Measurements from ENCODE around the gene AGPAT2.

DNA sequence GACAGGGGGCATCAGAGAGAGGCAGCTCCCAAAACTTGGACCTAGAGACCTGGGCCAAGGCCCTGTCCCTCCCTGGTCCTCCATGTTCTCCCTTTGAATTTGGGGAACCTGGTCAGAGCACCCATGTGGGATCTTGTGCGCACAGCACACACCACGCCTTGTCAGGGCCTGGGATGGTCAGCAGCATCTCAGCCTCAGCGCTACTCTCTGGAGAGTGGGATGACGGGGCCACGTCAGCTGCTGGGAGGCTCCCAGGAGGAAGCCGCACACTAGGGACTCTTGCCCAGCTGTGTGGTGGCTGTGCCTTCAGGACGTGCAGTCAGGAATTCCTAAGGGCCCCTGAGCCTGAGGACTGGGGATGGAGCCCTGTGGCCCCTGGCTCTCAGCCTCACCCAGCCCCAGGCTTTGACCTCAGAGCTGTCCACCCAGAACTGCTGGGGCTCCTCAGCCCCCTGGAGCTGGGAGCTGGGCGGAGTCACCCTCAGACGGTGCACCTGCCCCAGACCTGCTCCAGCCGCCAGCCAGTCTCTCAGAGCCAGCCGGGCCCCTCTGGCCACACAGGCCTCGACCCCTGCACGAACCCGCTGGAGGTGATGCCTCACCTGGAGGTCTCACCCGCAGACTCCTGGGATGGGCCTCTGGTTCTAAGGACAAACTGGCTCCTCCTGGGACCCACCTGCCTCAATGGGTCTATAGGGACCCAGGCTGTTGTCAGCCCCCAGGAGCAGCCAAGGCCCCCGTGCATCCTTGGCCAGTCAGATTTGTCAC lies 62.9 kb downstream of the AGPAT2 start:
- no peak for TF ChIP-seq POLR2A (IDR thresholded peaks at IDR 0.05)
- TF ChIP-seq, protein P1, sequence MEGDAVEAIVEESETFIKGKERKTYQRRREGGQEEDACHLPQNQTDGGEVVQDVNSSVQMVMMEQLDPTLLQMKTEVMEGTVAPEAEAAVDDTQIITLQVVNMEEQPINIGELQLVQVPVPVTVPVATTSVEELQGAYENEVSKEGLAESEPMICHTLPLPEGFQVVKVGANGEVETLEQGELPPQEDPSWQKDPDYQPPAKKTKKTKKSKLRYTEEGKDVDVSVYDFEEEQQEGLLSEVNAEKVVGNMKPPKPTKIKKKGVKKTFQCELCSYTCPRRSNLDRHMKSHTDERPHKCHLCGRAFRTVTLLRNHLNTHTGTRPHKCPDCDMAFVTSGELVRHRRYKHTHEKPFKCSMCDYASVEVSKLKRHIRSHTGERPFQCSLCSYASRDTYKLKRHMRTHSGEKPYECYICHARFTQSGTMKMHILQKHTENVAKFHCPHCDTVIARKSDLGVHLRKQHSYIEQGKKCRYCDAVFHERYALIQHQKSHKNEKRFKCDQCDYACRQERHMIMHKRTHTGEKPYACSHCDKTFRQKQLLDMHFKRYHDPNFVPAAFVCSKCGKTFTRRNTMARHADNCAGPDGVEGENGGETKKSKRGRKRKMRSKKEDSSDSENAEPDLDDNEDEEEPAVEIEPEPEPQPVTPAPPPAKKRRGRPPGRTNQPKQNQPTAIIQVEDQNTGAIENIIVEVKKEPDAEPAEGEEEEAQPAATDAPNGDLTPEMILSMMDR (IDR thresholded peaks at IDR 0.05) = no peak
- TF ChIP-seq POLR2AphosphoS5 (IDR thresholded peaks at IDR 0.05) = no peak
- TF ChIP-seq EP300 (IDR thresholded peaks at IDR 0.05) = no peak
